ENCODE data around the gene KPNB1.
A peak's percentile ranks its signal among the peaks of the same experiment; 100 is the strongest.

KPNB1 gene

DNA sequence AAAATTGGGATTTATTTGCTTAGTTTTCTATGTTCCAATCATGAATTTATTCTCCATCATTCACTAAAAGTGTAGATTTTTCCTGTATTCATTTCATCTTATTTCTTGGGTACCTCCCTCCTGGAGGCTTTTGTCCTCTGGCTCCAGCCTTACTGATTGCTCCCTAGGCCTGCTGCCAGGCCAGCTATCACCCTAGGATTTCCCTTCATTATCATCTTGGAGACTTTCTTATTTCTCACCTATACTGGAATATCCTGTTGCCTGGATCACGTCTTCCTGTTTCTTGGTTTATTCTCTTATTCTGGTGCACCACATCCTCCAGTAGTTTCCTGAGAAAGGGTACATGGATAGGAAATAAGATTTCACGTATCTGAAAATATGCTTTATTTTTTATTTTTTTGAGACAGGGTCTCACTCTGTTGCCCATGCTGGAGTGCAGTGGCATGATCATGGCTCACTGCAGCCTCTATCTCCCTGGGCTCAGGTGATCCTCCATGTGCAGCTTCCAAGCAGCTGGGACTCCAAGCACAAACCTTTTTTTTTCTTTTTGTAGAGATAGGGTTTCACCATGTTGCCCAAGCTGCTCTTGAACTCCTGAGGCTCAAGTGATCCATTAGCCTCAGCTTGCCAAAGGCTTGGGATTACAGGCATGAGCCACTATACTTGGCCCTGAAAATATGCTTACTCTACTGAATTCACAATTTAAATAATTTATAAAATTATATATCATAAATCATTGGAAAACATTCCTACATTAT is 13.3 kb upstream of the KPNB1 start:
- no peak for DNase-seq (ENCODE audit: low read depth, low spot score)

DNA sequence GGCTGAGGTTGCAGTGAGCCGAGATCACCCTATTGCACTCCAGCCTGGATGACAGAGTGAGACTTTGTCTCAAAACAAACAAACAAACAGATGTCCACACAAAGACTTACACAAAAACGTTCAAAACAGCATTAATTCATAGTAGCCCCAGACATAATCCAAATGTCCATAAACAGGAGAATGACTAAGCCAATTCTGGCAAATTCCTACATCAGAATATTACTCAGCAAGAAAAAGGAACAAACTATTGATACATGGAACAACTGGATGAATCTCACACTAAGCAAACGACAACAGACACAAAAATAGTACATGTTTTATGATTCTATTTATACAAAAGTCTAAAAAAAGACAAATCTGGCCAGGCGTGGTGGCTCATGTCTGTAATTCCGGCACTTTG is 10.8 kb upstream of the KPNB1 start:
- no peak for DNase-seq (ENCODE audit: low read depth, low spot score)

DNA sequence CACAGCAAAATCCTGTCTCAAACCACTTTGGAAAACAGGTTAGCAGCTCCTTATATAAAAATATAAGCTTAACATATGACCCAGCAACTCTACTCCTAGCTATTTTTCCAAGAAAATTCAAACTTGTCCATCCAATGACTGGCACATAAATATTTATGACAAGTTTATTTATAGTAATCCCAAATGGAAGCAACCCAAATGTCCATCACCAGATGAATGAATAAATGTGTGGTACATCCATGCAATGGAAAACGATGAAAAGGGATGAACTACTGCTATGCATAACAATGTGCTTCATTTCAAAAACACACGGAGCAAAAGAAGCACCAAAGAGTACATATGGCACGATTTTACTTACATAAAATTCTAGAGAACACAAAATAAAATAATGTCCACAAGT is 9.6 kb upstream of the KPNB1 start:
- DNase-seq (ENCODE audit: low read depth, low spot score): no peak

DNA sequence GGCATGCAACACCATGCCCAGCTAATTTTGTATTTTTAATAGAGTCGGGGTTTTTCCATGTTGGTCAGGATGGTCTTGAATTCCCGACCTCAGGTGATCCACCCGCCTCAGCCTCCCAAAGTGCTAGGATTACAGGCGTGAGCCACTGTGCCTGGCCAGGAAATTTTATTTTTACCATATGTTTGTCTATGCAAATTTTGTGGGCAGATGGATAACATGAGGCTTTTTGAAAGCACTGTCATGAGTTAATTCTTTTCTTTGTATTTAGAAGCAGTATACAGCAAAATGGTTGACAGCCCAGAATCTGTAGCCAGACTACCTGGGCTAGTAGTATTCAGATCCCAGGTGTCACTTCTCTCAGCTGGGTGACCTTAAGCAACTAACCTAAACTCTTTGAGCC is 8.5 kb upstream of the KPNB1 start:
- DNase-seq (ENCODE audit: low read depth, low spot score): no peak

DNA sequence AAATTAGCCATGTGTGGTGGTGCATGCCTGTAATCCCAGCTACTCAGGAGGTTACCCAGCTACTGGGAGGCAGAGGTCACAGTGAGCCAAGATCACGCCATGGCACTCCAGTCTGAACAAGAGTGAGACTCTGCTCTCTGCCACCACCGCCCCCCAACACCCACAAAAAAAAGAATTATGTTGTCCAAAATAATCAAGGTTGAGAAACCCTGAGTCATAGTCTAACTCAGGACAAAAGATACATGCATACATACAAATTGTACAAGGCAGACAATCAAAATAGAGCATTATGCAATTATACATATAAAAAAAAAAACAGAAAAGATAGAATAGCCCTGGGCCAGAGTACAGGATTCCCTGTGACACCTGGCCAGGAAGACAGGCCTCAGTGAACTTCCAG is 6.6 kb upstream of the KPNB1 start:
- no peak for DNase-seq (ENCODE audit: low read depth, low spot score)

- no peak for DNase-seq (ENCODE audit: low read depth, low spot score)
These were observed 5.4 kb upstream of the KPNB1 start for GRCh38 chr17:47644324-47644723.

DNA sequence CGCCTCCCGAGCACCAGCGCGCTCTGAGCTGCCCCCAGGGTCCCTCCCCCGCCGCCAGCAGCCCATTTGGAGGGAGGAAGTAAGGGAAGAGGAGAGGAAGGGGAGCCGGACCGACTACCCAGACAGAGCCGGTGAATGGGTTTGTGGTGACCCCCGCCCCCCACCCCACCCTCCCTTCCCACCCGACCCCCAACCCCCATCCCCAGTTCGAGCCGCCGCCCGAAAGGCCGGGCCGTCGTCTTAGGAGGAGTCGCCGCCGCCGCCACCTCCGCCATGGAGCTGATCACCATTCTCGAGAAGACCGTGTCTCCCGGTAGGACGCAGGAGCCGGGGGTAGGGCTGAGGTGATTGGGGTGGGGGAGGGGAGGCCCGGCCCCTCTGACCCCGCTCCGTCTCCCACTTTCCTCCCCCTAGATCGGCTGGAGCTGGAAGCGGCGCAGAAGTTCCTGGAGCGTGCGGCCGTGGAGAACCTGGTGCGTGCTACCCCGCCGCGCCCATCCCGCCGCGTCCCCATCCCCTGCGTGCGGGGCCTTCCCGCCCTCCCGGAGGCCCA is 329 bp downstream of the KPNB1 start:
- no peak for DNase-seq (ENCODE audit: low read depth, low spot score)

GRCh38 chr17:47650525-47651522 is 1.1 kb downstream of the KPNB1 start:
- peak; percentile 89 for DNase-seq (ENCODE audit: low read depth, low spot score)

DNA sequence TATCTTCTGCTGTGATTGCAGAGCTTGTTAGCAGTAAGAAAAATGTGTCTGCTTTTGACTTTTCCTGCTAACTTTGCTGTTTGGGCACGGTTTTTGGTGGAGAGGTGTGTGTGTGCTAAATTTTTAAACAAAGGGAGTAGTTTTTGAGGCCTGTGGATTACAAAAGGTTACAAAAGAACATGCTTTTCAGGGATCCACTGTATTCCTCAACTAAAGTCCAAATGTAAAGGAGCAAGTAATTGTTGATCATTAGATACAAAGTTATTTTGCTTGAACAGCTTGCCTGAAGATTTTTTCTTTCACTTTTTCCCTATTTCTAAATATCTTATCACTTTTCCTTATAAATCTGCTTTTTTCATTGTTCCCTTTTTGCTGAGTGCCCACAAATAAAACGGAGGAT is 2.0 kb downstream of the KPNB1 start:
- DNase-seq (ENCODE audit: low read depth, low spot score): no peak

DNA sequence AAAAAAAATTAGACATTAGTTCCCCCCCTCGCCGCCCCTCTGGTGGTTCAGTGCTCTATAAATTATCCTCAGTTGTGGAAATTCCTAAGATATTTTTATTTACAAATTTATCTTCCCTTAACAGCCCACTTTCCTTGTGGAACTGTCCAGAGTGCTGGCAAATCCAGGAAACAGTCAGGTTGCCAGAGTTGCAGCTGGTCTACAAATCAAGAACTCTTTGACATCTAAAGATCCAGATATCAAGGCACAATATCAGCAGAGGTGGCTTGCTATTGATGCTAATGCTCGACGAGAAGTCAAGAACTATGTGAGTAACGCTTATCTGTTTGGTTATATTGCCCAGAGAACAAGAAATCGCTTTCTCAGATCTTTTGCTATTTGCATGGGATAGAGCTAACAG is 2.9 kb downstream of the KPNB1 start:
- DNase-seq (ENCODE audit: low read depth, low spot score): no peak

GRCh38 chr17:47653442-47653841 is 3.7 kb downstream of the KPNB1 start:
- DNase-seq (ENCODE audit: low read depth, low spot score): no peak

DNA sequence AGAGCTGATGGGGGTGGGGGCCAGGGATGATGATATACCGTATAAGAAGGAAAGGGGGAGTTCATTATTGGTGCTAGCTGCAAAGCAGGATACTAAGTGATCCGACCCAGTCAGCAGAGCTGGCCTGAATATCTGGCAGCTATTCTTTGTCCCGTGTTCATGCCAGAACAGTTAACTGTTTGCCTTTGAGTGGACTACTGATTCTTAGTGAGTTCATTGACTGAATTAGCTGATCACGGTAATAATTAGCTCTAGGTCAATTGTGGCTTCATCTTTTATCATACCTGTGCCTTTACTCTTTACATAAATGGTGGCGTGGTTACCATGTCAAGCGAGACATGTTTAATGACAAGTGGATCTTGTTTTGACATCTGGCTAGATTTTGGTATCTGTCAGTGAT is 5.3 kb downstream of the KPNB1 start:
- DNase-seq (ENCODE audit: low read depth, low spot score): no peak

- DNase-seq (ENCODE audit: low read depth, low spot score): no peak
These were observed 10.4 kb downstream of the KPNB1 start for GRCh38 chr17:47660064-47660492.

DNA sequence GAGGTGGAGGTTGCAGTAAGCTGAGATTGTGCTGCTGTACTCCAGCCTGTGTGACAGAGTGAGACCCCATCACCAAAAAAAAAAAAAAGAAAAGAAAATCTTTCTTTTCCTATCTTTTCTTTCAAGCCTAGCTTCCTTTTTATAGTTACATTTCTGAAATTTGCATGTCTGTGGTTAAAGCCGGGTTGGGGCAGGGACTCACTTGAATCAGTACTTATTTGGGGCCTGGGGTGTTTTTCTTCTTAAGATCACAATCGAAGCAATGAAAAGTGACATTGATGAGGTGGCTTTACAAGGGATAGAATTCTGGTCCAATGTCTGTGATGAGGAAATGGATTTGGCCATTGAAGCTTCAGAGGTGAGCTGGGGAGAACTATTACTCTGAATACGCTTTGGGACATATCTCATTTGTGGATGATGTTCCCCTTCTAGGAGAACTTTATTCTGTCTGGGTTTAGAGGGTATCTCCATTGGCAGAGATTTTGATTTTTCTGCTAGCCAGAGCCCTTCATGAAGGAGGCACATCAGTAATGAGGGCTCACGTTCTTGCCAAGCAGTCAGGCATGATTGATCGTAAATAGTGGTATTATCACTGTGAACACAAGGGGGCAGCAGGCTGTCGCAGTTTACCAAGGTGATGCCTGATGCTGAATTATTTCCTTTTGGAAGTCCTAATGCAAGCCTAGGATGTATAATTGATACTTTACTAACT is 14.3 kb downstream of the KPNB1 start:
- peak; percentile 29 for DNase-seq (ENCODE audit: low read depth, low spot score)

DNA sequence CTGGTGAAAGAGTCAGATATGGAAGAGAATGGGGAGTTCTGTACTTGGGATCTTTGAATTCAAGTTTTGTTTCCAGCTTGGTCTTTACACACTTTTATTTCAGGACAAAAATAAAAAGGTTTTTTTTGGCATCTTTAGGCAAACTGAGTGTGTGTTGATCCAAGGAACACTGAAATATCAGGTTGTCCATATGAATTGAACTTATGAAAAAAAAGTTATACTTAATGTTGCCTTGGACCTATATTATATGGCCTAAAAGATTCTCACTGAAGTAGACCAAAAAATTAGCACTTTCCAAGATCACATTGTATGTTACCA is 14.9 kb downstream of the KPNB1 start:
- no peak for DNase-seq (ENCODE audit: low read depth, low spot score)

DNA sequence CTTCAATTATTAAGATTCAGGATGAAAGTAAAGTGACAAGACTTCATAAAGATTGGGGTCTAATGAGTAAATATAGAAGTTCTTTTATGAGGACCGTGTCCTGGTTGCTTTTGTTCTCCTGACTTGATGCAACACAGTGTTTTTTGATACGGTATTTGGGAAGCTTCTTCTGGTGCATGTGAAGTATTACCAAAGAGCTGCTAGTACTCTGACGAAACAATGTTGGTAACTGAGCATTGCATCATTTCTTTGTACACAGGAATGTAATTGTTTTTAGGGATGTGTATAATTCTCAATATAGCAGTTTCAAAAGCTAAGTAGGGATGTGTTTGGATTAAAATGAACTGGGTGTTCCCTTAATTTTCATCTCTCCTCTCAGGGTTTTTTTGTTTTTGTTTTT is 15.9 kb downstream of the KPNB1 start:
- no peak for DNase-seq (ENCODE audit: low read depth, low spot score)

- no peak for DNase-seq (ENCODE audit: low read depth, low spot score)
These were observed 19.4 kb downstream of the KPNB1 start for GRCh38 chr17:47669081-47669480.

DNA sequence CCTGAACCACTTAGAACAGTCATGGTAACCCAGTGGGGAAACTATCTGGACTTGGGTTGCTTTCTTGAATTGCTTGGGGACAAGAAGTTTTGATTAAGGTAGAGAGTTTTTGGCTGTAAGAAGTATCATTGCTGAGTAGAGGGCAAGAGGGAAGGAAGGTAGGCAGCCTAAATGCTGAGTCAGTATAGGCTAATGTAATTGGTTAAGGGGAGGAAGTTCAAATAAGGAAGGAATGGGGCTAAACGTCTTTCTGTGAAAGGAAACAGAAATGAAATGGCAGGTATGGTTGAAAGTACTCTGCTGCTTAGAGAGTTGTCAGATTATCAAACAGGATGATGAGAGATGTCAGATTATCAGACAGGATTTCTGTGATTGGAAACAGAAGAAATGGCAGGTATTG is 20.3 kb downstream of the KPNB1 start:
- DNase-seq (ENCODE audit: low read depth, low spot score): no peak

DNA sequence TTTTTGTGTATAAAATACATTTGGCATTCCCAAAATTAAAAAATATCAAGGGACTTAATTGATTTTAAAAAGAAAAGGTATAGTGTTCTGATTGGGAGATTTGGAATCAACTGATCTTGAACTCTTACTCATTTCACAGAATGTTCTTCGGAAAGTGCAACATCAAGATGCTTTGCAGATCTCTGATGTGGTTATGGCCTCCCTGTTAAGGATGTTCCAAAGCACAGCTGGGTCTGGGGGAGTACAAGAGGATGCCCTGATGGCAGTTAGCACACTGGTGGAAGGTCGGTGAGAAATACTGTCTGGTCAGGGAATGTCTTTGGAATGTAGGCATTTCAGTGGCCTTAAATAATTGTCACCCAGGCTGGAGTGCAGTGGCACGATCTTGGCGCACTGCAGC is 24.8 kb downstream of the KPNB1 start:
- no peak for DNase-seq (ENCODE audit: low read depth, low spot score)

DNA sequence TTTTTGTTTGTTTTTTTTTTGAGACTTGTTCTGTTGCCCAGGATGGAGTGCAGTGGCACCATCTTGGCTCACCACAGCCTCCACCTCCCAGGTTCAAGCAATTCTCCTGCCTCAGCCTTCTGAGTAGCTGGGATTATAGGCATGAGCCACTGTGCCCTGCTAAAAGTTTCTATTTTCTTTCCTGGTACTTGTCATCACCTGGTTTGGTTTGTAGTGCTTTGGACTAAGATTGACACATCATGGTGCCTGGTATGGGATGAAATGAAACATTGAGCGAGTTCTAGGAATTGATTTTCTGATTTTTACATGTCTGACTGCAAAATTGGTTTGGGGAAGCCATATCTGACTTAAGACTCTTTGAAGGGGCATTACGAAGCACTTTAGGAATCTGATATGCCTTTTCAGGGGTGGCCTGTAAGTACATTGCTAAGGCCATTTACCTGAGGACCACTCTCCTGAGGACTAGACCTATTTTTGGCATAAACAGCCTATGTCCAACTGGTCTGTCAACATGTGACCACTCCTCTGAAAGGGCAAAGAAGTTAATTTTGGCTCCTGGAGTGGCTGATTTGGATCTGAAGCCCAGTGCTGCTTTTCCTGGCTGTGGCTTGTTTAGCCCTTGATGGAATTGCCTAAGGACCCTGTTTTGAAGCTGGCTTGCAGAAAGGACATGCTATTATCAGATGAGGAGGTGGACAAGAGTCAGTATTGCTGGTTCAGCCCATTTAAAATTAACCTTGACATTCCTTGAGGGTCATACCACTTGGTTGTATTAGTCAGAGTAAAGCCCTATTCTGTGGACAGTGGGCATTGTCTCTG is 25.9 kb downstream of the KPNB1 start:
- DNase-seq (ENCODE audit: low read depth, low spot score): no peak

- DNase-seq (ENCODE audit: low read depth, low spot score): no peak
These were observed 26.4 kb downstream of the KPNB1 start for GRCh38 chr17:47676199-47676472.

Measured in activated naive CD8-positive, alpha-beta T cell treated with anti-CD3 and anti-CD28 coated beads, Interleukin-2, amount 50 U/mL, for 16 hours (primary cell).